SK-N-SH treated with all-trans-retinoic acid at 6 μM for 48 hours (cell line): ENCODE data around the gene PET100.
A peak's percentile ranks its signal among the peaks of the same experiment; 100 is the strongest.

Experiments used
- ATAC-seq: fragments of 200-7000 bp; cut with Tn5 transposase; 3 replicates; pipeline ENCODE4 v1.9.1; 2020; ENCODE audit warnings: mild to moderate bottlenecking, moderate library complexity
- ARNTL ChIP-seq: fragments of 450-650 bp; formaldehyde crosslinking; IDR thresholded peaks from 2 replicates; pipeline ENCODE4 v1.5.0; 2020; ENCODE audit warnings: low read depth, mild to moderate bottlenecking, moderate library complexity, borderline replicate concordance
- BACH2 ChIP-seq: fragments of 250-450 bp; sonication (Bioruptor Pico); IDR thresholded peaks from 2 replicates; pipeline ENCODE4 v1.9.0; 2021; ENCODE audit warnings: mild to moderate bottlenecking, borderline replicate concordance
- CSDC2 ChIP-seq: fragments of 250-450 bp; sonication (Bioruptor Pico); IDR thresholded peaks from 2 replicates; pipeline ENCODE4 v1.5.0; 2020; ENCODE audit warnings: mild to moderate bottlenecking, moderate library complexity
- ESRRG ChIP-seq: fragments of 250-450 bp; sonication (Bioruptor Pico); IDR thresholded peaks from 2 replicates; pipeline ENCODE4 v1.6.1; 2021; ENCODE audit warnings: mild to moderate bottlenecking
- ISL1 ChIP-seq: fragments of 250-450 bp; sonication (Bioruptor Pico); IDR thresholded peaks from 2 replicates; pipeline ENCODE4 v2.1.2; 2022; ENCODE audit warnings: mild to moderate bottlenecking, moderate library complexity
- OSR1 ChIP-seq: fragments of 250-450 bp; sonication (Bioruptor Pico); IDR thresholded peaks from 2 replicates; pipeline ENCODE4 v1.8.0; 2022; ENCODE audit warnings: moderate library complexity, mild to moderate bottlenecking, inconsistent platforms
- PPARA ChIP-seq: fragments of 250-450 bp; sonication (Bioruptor Pico); IDR thresholded peaks from 2 replicates; pipeline ENCODE4 v1.5.0; 2020; ENCODE audit warnings: mild to moderate bottlenecking, borderline replicate concordance
- SNAI2 ChIP-seq: fragments of 250-450 bp; sonication (Bioruptor Pico); IDR thresholded peaks from 2 replicates; pipeline ENCODE4 v1.5.0; 2020; ENCODE audit warnings: mild to moderate bottlenecking, moderate library complexity
- TOX ChIP-seq: fragments of 250-450 bp; sonication (Bioruptor Pico); IDR thresholded peaks from 2 replicates; pipeline ENCODE4 v1.8.0; 2021; ENCODE audit warnings: mild to moderate bottlenecking, moderate library complexity, borderline replicate concordance
- ZC3H10 ChIP-seq: fragments of 250-450 bp; sonication (Bioruptor Pico); IDR thresholded peaks from 2 replicates; pipeline ENCODE4 v1.5.1; 2021; ENCODE audit warnings: mild to moderate bottlenecking, moderate library complexity
- ZFP3 ChIP-seq: fragments of 250-450 bp; sonication (Bioruptor Pico); IDR thresholded peaks from 2 replicates; pipeline ENCODE4 v1.5.0; 2020; ENCODE audit warnings: mild to moderate bottlenecking, moderate library complexity
- ZNF565 ChIP-seq: fragments of 450-650 bp; formaldehyde crosslinking; conservative IDR thresholded peaks from 2 replicates; pipeline ENCODE4 v1.5.0; 2020; ENCODE audit warnings: low read depth, mild to moderate bottlenecking, moderate library complexity
- ZNF70 ChIP-seq: fragments of 450-650 bp; formaldehyde crosslinking; IDR thresholded peaks from 2 replicates; pipeline ENCODE4 v1.5.0; 2020; ENCODE audit warnings: mild to moderate bottlenecking, moderate library complexity
- ZNF8 ChIP-seq: fragments of 450-650 bp; formaldehyde crosslinking; IDR thresholded peaks from 2 replicates; pipeline ENCODE4 v1.5.0; 2020; ENCODE audit warnings: mild to moderate bottlenecking, moderate library complexity
- TF ChIP-seq, protein P1 (sequence below): fragments of 250-450 bp; sonication (Bioruptor Pico); IDR thresholded peaks from 2 replicates; pipeline ENCODE4 v1.5.0; 2020; ENCODE audit warnings: mild to moderate bottlenecking, moderate library complexity
- TF ChIP-seq, protein P2 (sequence below): fragments of 250-450 bp; sonication (Bioruptor Pico); IDR thresholded peaks from 2 replicates; pipeline ENCODE4 v1.8.0; 2021; ENCODE audit warnings: low read depth, mild to moderate bottlenecking, moderate library complexity, borderline replicate concordance
- TF ChIP-seq, protein P3 (sequence below): fragments of 250-450 bp; sonication (Bioruptor Pico); IDR thresholded peaks from 2 replicates; pipeline ENCODE4 v1.5.1; 2020; ENCODE audit warnings: low read depth, mild to moderate bottlenecking, moderate library complexity

PET100 gene

DNA sequence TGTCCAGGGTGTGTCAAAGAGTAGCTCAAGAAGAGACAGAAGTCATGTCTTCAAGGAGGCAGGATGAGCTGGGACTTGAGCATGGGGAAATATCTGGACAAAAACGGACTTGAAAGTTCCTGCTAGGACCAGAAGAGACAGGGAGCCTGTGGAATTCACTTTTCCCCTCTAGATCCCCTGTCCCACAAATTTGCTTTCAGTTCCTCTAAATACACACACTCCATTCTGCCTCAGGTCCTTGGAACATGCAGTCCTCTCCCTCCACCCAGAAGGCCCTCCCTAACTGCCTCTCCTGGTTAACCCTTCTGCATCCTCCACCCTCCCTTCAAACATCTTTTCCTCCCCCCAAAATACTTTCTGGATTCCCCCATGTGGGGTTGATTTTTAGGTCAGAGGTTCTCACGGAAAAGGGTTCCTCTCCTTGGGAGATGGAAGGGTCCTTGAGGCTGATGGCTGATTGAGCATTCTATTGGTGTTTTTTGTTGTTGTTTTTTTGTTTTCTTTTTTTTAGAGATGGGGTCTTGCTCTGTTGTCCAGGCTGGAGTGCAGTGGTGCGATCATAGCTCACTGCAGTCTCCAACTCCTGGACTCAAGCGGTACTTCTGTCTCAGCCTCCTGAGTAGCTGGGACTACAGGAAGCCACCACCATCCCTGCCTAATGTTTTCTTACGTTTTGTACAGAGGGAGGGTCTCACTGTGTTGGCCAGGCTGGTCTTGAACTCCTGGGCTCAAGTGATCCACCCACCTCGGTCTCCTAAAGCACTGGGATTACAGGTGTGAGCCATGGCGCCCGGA is 32.3 kb downstream of the PET100 start (continued):
- TF ChIP-seq, protein P1, sequence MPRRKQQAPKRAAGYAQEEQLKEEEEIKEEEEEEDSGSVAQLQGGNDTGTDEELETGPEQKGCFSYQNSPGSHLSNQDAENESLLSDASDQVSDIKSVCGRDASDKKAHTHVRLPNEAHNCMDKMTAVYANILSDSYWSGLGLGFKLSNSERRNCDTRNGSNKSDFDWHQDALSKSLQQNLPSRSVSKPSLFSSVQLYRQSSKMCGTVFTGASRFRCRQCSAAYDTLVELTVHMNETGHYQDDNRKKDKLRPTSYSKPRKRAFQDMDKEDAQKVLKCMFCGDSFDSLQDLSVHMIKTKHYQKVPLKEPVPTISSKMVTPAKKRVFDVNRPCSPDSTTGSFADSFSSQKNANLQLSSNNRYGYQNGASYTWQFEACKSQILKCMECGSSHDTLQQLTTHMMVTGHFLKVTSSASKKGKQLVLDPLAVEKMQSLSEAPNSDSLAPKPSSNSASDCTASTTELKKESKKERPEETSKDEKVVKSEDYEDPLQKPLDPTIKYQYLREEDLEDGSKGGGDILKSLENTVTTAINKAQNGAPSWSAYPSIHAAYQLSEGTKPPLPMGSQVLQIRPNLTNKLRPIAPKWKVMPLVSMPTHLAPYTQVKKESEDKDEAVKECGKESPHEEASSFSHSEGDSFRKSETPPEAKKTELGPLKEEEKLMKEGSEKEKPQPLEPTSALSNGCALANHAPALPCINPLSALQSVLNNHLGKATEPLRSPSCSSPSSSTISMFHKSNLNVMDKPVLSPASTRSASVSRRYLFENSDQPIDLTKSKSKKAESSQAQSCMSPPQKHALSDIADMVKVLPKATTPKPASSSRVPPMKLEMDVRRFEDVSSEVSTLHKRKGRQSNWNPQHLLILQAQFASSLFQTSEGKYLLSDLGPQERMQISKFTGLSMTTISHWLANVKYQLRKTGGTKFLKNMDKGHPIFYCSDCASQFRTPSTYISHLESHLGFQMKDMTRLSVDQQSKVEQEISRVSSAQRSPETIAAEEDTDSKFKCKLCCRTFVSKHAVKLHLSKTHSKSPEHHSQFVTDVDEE (CRISPR knock-in tag) = no peak
- TF ChIP-seq ISL1 (CRISPR knock-in tag) = no peak
- TF ChIP-seq, all 23 proteins: peak for 0

DNA sequence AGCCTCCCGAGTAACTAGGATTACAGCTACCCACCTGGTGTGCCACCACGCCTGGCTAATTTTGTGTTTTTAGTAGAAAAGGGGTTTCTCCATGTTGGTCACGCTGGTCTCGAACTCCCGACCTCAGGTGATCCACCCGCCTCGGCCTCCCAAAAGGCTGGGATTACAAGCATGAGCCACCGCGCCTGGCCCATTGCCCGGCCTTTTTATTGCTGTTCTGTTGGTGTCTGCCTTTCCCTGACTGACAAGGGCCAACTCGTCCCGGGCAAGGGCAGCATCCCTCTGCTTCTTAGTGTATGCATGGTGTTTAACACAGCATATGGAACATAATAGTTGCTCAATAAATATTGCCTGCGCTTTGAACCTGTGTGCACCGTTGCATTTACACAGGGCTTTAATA is 33.1 kb downstream of the PET100 start:
- ATAC-seq = no peak
- TF ChIP-seq ZNF70 (CRISPR knock-in tag) (no peak), ESRRG (CRISPR knock-in tag) (no peak), CSDC2 (CRISPR knock-in tag) (no peak), ISL1 (CRISPR knock-in tag) (no peak), ZNF565 (no peak)
- TF ChIP-seq, protein P1 (CRISPR knock-in tag) = no peak
- TF ChIP-seq, all 23 proteins: peak for 0

DNA sequence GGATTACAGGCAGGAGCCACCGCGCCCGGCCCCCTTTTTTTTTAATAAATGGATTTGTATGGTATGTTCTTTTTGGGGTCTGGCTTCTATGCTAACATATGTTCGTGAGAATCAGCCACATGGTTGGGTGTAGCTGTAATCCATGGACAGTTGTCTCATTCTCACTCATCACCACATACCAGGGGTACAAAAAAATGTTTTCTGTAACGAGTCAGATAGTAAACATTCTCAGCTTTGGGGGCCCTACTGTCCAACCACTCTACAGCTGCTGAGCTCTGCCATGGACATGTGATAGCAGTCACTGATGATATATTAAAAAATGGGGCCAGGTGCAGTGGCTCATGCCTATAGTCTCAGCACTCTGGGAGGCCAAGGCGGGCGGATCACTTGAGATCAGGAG is 34.1 kb downstream of the PET100 start:
- no peak for TF ChIP-seq ARNTL (CRISPR knock-in tag)
- no peak for TF ChIP-seq ZFP3
- no peak for TF ChIP-seq ZNF565
- TF ChIP-seq, protein P1 (CRISPR knock-in tag) = no peak
- no peak for ATAC-seq

DNA sequence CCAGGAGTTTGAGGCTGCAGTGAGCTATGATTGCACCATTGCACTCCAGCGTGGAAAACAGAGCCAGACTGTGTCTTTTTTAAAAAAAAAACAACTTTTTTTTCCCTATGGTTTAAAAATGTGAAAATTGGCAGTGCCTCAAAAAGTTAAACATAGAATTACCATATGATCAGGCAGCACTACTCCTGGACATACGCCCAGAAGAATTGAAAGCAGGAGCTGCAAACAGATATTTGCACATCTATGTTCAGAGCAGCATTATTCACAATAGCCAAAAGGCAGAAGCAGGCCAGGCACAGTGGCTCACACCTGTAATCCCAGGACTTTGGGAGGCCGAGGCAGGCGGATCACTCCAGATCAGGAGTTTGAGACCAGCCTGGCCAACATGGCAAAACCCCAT is 35.5 kb downstream of the PET100 start:
- TF ChIP-seq TOX (CRISPR knock-in tag) (no peak), ZNF70 (CRISPR knock-in tag) (no peak), BACH2 (CRISPR knock-in tag) (no peak), ZNF565 (no peak), SNAI2 (no peak), ZC3H10 (no peak), OSR1 (no peak)
- TF ChIP-seq, protein P2, sequence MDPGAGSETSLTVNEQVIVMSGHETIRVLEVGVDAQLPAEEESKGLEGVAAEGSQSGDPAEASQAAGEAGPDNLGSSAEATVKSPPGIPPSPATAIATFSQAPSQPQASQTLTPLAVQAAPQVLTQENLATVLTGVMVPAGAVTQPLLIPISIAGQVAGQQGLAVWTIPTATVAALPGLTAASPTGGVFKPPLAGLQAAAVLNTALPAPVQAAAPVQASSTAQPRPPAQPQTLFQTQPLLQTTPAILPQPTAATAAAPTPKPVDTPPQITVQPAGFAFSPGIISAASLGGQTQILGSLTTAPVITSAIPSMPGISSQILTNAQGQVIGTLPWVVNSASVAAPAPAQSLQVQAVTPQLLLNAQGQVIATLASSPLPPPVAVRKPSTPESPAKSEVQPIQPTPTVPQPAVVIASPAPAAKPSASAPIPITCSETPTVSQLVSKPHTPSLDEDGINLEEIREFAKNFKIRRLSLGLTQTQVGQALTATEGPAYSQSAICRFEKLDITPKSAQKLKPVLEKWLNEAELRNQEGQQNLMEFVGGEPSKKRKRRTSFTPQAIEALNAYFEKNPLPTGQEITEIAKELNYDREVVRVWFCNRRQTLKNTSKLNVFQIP (CRISPR knock-in tag) = no peak
- ATAC-seq = peak; percentile 65

DNA sequence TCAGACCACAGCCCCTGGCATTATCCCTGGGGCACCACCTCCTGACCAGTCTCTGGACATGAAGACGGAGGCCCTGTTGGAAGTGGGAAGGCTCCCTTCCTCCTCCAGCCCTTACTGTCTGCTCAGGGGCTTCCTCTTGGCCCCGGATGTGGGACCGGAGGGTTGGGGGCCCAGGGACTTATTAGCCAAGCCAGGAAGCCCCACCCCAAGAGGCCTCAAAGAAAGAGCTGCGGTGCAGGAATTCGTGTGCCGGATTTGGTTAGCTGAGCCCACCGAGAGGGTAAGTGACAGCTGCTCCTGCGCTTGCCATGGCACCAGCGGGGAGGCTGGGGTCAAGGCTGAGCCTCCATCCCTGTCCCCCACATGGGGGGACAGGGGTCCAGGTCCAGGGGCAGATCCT is 39.2 kb downstream of the PET100 start, which contains the start of gene RETN:
Gene RETN, plus strand, starts transcription at position 208 of the 400 bp plus-strand sequence. CDS start 278 bp downstream, outside the sequence.
- no peak for ATAC-seq
- TF ChIP-seq ZNF565 (no peak), ZFP3 (no peak), ZNF8 (CRISPR knock-in tag) (no peak), PPARA (CRISPR knock-in tag) (no peak), ZC3H10 (no peak)
- TF ChIP-seq, protein P3, sequence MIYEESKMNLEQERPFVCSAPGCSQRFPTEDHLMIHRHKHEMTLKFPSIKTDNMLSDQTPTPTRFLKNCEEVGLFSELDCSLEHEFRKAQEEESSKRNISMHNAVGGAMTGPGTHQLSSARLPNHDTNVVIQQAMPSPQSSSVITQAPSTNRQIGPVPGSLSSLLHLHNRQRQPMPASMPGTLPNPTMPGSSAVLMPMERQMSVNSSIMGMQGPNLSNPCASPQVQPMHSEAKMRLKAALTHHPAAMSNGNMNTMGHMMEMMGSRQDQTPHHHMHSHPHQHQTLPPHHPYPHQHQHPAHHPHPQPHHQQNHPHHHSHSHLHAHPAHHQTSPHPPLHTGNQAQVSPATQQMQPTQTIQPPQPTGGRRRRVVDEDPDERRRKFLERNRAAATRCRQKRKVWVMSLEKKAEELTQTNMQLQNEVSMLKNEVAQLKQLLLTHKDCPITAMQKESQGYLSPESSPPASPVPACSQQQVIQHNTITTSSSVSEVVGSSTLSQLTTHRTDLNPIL (CRISPR knock-in tag) = no peak
- TF ChIP-seq, protein P1 (CRISPR knock-in tag) = no peak
